Measurements from ENCODE around the gene STAT1. TPM values are rescaled to one million over a fixed set of nuclear protein-coding genes. Genes with fewer than 3 reads are reported as not detected.
A peak's percentile ranks its signal among the peaks of the same experiment; 100 is the strongest.

The STAT1 gene
- total RNA-seq, 2 donors from 2014 or later = 145 to 252 TPM

DNA sequence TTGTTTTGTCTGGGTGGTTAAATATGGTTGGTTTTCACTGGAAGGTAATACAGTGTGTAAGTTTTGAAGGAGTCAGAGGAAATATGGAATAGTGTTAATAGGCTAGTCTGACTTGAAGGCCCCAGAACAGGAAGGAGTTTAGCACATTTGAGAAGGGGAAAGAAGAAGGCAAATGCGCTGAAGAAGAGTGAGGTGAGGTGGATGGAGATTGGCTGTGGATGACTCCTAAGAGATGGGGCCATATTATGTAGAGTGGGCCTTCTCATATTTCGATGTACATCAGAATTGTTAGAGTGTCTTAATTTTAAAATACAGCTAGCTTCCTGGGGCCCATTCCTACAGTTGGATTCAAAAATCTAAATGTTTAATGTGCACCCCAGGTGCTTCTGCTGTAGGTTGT, 72.4 kb downstream of the STAT1 start:
- no peaks in the 10 kb centered on the region for H3K36me3 Mint-ChIP-seq
- H3K4me3 Mint-ChIP-seq = no peak overlapping the region
- no peak overlapping the region for H3K27ac Mint-ChIP-seq
- DNase-seq (ENCODE audit: low spot score) (no peak), ATAC-seq (no peak)
- peaks cover 0 to 1% of the 10 kb centered on the region in 2 donors for H3K4me1 Mint-ChIP-seq (ENCODE audit: low read depth in 2 of 2)
- H3K27me3 Mint-ChIP-seq = no peaks in the 10 kb centered on the region
- H3K9me3 Mint-ChIP-seq = no peaks in the 10 kb centered on the region

GRCh38 chr2:190940454-190940853, 73.5 kb downstream of the STAT1 start:
- no peak for ATAC-seq
- no peaks in the 10 kb centered on the region for H3K4me1 Mint-ChIP-seq (ENCODE audit: low read depth in 2 of 2)
- no peaks in the 10 kb centered on the region for H3K36me3 Mint-ChIP-seq
- H3K9me3 Mint-ChIP-seq = no peaks in the 10 kb centered on the region
- no peaks in the 10 kb centered on the region for H3K27me3 Mint-ChIP-seq
- no peak overlapping the region for H3K27ac Mint-ChIP-seq
- H3K4me3 Mint-ChIP-seq = no peak overlapping the region
- DNase-seq (ENCODE audit: low spot score) = no peak

DNA sequence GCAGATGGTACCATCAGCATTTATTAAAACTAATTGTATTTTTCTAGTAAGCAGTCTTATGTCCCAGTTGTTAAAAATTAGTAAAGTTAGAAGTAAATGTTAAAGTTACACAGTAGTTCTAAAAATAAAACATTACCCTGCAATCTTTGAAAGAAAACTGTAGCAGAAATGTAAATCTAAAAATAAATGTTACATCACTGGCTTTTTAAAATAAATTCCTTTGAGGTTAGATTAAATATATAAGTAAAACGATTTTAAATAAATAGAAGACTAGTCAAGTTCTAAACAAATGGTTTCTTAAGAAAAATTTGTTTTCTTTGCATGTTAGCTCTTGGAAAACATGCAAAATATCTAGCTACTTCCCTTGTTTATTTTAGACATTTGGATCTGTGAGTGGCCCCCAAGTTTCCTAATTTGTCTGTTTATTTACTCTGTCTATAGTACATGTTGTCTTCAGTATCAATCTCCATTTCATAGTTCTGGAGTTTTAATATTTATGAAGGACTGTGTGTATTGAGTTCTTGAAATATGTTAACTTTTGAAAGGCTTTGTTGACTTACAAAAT, 75.1 kb downstream of the STAT1 start:
- Mint-ChIP-seq H3K9me3 (no peaks in the 10 kb centered on the region), H3K36me3 (no peaks in the 10 kb centered on the region), H3K4me1 (ENCODE audit: low read depth in 2 of 2) (no peaks in the 10 kb centered on the region), H3K27me3 (no peaks in the 10 kb centered on the region), H3K4me3 (no peak overlapping the region), H3K27ac (no peak overlapping the region)
- ATAC-seq (no peak), DNase-seq (ENCODE audit: low spot score) (no peak)

- DNase-seq (ENCODE audit: low spot score) = no peak
- no peak overlapping the region for H3K27ac Mint-ChIP-seq
- ATAC-seq = no peak
- peaks cover 10% of the 10 kb centered on the region for H3K36me3 Mint-ChIP-seq
- no peak overlapping the region for H3K4me3 Mint-ChIP-seq
- peaks cover 3 to 5% of the 10 kb centered on the region in 2 donors for H3K4me1 Mint-ChIP-seq (ENCODE audit: low read depth in 2 of 2)
- H3K27me3 Mint-ChIP-seq = no peaks in the 10 kb centered on the region
- no peaks in the 10 kb centered on the region for H3K9me3 Mint-ChIP-seq
Measured at GRCh38 chr2:190935054-190935453, 78.9 kb downstream of the STAT1 start.

DNA sequence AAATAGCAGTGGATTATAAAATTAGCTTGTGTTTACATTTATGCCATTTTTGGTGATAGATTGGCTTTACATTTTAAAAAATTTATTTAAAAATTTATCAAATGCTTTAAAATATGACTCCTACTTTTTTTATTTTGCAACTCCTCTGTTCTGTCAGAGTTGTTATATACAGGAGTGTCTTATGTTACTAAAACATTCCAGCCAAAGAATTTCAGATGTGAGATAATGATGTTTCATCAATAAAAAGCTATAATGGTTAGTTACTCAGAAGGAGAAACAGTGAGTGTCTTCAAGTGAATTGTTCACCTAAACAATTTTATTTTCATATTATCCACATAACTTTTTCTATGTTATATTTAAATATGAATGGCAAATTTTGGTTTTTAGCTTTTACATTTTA, 80.6 kb downstream of the STAT1 start:
- Mint-ChIP-seq H3K4me1 (ENCODE audit: low read depth in 2 of 2) (peaks cover 3 to 5% of the 10 kb centered on the region in 2 donors), H3K4me3 (no peak overlapping the region), H3K36me3 (peaks cover 17% of the 10 kb centered on the region), H3K27me3 (no peaks in the 10 kb centered on the region), H3K27ac (no peak overlapping the region), H3K9me3 (no peaks in the 10 kb centered on the region)
- DNase-seq (ENCODE audit: low spot score) (no peak), ATAC-seq (no peak)

DNA sequence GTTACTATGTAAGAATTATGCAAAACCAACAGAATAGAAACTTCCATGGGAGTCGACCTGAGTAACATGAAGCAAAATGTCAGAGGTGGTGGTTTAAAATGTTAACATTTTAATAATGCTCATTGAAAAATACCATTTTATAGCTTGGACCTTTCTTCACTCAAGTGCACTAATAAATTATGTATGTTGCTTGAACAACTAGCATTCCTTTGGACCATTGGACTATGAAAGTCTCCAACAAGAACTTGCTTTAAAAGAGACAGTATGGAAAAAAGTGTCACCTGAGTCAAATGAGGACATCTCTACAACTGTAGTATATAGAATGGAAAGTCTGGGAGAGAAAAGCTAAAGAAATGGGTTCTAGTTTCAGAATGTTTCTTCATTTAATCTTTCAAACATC, 81.5 kb downstream of the STAT1 start:
- Mint-ChIP-seq H3K36me3 (peaks cover 17% of the 10 kb centered on the region), H3K27ac (no peak overlapping the region), H3K4me3 (no peak overlapping the region), H3K27me3 (no peaks in the 10 kb centered on the region), H3K4me1 (ENCODE audit: low read depth in 2 of 2) (peaks cover 3 to 5% of the 10 kb centered on the region in 2 donors), H3K9me3 (no peaks in the 10 kb centered on the region)
- ATAC-seq (no peak), DNase-seq (ENCODE audit: low spot score) (no peak)

GRCh38 chr2:190930411-190930810, 83.6 kb downstream of the STAT1 start:
- Mint-ChIP-seq H3K36me3 (peaks cover 22% of the 10 kb centered on the region), H3K27ac (no peak overlapping the region), H3K27me3 (no peaks in the 10 kb centered on the region), H3K4me3 (no peak overlapping the region), H3K9me3 (no peaks in the 10 kb centered on the region), H3K4me1 (ENCODE audit: low read depth in 2 of 2) (peaks cover 3 to 5% of the 10 kb centered on the region in 2 donors)
- ATAC-seq (no peak), DNase-seq (ENCODE audit: low spot score) (no peak)

DNA sequence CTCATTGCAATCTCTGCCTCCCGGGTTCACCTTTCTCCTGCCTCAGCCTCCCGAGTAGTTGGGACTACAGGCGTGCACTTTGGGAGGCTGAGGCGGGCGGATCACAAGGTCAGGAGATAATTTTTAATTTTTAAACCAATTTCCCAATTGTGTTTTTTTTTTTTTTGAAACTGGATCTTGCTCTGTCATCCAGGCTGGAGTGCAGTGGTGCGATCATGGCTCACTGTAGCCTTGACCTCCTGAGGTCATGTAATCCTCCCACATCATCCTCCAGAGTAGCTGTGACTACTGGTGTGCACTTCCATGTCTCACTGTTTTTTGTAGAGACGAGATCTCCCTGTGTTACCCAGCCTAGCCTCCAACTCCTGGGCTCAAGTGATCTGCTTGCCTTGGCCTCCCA, 84.1 kb downstream of the STAT1 start:
- H3K36me3 Mint-ChIP-seq = peaks cover 22% of the 10 kb centered on the region

DNA sequence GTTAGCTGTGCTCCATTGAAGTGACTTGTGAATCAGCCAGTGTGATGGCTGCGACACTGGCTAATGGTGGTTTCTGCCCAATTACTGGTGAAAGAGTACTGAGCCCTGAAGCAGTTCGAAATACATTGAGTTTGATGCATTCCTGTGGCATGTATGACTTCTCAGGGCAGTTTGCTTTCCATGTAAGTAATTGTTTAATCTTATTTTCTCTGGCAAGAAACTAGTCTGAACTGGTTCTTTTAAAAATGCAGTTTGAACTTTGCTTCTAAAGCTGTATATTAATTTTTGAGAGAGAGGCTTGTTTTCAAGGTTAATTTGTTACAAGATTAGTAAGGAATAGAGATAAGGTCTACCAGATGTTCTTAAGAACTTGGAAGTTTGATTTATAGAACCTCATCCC, 86.7 kb downstream of the STAT1 start:
- Mint-ChIP-seq H3K27me3 (no peaks in the 10 kb centered on the region), H3K4me1 (ENCODE audit: low read depth in 2 of 2) (peaks cover 12 to 14% of the 10 kb centered on the region in 2 donors), H3K4me3 (no peak overlapping the region), H3K9me3 (no peaks in the 10 kb centered on the region), H3K27ac (no peak overlapping the region), H3K36me3 (peaks cover 31% of the 10 kb centered on the region)
- ATAC-seq (no peak), DNase-seq (ENCODE audit: low spot score) (no peak)

More for the DNA sequence above, 84.1 kb downstream of the STAT1 start:
- no peaks in the 10 kb centered on the region for H3K9me3 Mint-ChIP-seq
- H3K4me3 Mint-ChIP-seq = no peak overlapping the region
- no peak overlapping the region for H3K27ac Mint-ChIP-seq
- ATAC-seq = no peak
- no peak for DNase-seq (ENCODE audit: low spot score)
- no peaks in the 10 kb centered on the region for H3K27me3 Mint-ChIP-seq
- peaks cover 3 to 5% of the 10 kb centered on the region in 2 donors for H3K4me1 Mint-ChIP-seq (ENCODE audit: low read depth in 2 of 2)

- H3K9me3 Mint-ChIP-seq = no peaks in the 10 kb centered on the region
- H3K36me3 Mint-ChIP-seq = peaks cover 35% of the 10 kb centered on the region
- H3K4me3 Mint-ChIP-seq = no peak overlapping the region
- DNase-seq (ENCODE audit: low spot score) (no peak), ATAC-seq (no peak)
- H3K27ac Mint-ChIP-seq = peak overlapping the region; percentile 31 to 53
- peaks cover 17 to 25% of the 10 kb centered on the region in 2 donors for H3K4me1 Mint-ChIP-seq (ENCODE audit: low read depth in 2 of 2)
- H3K27me3 Mint-ChIP-seq = no peaks in the 10 kb centered on the region
Measured at GRCh38 chr2:190922376-190922775, 91.6 kb downstream of the STAT1 start.

GRCh38 chr2:190920085-190920484, 93.9 kb downstream of the STAT1 start:
- DNase-seq (ENCODE audit: low spot score) (no peak), ATAC-seq (no peak)
- Mint-ChIP-seq H3K4me3 (no peak overlapping the region), H3K27ac (no peak overlapping the region), H3K4me1 (ENCODE audit: low read depth in 2 of 2) (peaks cover 25 to 41% of the 10 kb centered on the region in 2 donors), H3K27me3 (no peaks in the 10 kb centered on the region), H3K9me3 (no peaks in the 10 kb centered on the region), H3K36me3 (peaks cover 47% of the 10 kb centered on the region)

Other genes with a start within 250 kb of the STAT1 start
- 100 to 1,000 TPM; 221 to 318 TPM for gene GLS, start 133.3 kb downstream of the STAT1 start, total RNA-seq
- 100 to 1,000 TPM; 133 to 241 TPM for gene STAT4, start 136.8 kb upstream of the STAT1 start, total RNA-seq
- gene MYO1B, start 231.2 kb upstream of the STAT1 start, total RNA-seq = 1 to 10 TPM; 6.3 to 9.3 TPM